Left hindlimb (tissue), 1 donor: ENCODE measurements around the gene ZXDC.

Experiments
- DNase-seq: peaks from one replicate; pipeline ENCODE4 v3.0.0-alpha.2; 2018

The ZXDC gene

DNA sequence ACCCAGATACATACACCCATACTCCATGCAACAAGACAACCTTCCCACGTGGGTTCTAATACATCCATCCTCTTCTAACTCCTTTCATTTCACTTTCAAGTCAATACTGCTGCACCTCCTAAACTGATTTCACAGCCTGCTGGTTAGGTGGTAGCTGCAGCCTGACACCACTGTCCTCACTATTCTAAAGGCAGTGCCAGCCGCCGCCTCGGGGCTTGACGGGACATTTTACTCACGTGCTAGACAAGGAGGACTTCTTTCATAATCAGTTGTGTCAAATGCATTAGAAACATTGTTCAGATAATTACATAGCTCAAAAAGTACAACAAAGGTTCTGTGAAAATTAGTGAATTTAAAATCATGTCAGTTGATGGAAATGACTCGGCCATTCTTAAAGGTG is 35.6 kb upstream of the ZXDC start:
- no peak for DNase-seq

DNA sequence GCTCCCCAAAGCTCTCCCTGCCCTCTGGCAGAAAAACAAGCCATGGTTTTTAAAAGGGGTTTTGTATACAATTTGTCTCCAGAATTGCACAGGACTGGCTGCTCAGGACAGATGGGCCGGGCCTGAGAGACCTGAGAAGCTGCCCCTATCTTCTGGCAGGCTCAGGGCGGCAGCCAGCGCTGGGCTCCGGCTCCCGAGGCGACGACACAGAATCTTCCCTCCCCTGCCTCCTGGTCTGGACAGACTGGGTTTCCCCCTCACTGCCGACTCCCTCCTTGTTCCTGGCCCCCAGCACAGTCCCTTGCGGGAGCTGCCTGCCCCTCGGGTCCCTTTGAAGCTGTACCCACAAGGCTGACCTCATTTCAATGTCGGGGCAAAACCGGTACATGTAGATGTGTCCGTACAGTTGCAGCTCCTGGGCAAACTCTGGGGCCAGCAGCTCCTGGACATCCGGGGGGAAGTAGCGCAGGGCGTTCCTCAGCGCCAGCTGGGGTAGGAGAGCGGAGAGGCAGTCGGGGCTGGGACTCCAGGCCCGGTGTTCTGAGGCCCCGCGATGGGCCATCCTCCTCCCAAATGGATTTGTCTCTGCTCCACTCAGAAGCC is 34.7 kb upstream of the ZXDC start:
- DNase-seq: peak; percentile 24

DNA sequence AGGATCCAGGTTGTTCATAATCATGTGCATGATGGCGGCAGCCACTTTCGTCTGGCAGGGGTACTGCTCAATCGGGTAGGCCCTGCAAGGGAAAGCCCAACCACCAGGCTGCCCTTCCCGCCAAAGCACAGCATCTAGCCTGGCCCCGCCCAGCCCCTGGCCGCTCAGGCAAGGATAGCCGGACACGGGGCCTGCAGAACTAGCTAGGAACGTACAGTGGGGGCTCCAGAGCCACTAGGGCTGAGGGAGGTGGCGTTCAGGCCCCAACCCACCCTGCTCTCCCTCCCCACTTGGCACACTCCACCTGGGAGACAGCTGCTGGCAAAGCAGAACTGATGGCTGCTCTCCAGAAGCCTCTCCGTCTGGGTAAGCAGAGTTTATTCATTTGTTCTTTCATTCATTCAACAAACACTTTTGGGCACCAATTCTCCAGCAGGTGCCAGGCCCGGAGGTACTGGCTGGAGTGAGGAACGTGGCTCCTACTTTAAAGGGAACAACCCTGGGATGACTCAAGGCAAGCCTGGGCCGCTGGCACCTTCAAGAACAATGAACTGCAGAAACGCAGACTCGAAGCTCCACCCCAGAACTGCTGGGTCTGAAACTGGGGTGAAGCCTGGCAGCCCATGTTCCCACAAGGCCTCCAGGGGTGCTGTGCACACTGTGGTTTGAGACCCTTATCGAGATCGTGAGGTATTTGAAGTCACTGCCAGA is 34.1 kb upstream of the ZXDC start:
- DNase-seq: peak; percentile 24

DNA sequence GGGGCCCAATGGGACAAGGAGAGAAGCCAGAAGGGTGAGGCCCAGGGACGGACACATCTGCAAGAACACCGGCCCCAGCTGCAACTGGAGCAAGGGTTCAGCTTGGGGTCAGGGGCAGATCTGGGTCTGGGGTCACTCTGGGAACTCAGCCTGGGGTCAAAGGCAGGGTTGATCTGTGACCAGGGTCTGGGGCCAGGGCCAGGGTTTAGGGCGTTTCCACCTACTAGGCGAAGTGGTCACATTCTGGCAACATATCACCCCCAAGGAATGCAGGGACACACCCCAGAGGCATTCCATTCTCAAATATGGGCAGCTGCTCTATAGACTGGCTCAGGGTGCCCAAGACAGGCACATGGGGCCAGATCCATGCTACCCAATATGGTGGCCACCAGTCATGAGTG is 32.9 kb upstream of the ZXDC start:
- DNase-seq: peak; percentile 24

DNA sequence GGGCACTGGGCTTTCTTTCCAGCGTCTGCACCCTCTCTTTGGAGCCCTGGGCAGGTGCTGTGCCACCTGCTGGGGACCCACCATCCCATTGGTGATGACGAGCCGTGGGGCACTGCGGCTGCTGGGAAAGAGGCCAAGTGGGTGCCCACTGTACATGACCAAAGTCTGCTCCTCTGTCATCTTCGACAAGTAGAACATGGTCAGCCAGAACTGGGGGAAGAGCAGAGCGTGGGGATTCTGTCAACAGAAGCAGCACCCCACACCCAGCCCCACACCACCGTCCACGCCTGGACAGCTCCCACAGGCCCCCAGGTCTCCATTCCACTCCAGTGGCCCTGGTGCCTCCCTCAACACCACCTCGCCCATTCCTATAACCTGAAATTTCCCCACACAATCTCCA is 32.2 kb upstream of the ZXDC start:
- DNase-seq: no peak

DNA sequence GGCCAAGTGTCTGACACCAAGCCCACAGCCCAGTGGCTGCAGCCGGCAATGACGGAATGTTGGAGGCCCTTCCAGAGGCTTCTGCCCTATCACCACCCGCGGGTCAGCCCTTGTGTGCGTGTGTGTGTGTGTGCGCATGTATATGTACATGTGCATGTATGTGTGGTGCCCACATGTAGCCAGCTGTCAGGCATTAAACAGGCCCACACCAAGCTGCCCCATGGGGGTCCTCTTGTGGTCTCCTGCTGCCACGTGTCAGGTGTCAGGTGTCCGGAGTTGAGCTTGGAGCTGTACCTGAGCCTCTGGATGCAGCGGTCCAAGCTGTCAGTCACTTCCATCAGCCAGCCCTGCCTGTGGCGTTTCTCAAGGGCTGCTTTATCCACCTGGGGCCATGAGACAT is 28.0 kb upstream of the ZXDC start:
- DNase-seq: no peak

DNA sequence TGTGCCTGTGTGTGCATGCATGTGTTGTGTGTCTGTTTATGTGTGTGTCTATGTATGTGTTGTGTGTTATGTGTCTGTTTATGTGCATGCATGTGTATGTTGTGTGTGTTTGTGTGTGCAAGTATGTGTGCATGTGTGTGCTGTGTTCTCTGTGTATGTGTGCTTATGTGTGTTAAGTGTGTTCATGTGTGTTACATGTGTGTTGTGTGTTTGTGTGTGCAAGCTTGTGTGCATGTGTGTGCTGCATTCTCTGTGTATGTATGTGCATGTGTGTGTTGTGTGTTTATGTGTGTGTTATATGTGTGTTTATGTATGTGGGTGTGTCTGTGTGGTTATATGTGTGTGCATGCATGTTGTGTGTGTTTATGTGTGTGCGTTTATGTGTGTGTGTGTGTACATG is 27.0 kb upstream of the ZXDC start:
- no peak for DNase-seq

DNA sequence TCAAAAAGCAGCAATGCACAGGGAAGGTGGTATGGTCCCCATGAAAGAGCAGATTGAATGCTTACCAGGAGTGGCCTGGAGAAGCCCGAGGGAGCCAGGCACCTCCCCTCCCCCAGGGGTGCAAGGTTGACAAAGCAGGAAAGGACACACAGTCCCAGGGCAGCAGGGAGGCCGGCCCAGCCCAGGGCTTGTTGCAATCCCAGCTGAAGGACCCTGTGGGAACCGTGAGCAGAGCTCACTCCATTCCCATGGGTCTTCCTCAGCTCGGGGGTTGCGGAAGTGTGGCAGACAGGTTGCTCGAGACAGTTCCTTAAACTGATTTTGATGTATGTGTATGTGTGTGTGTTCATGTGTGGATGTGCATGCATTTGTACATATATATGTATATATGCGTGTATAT is 26.0 kb upstream of the ZXDC start:
- DNase-seq: no peak

DNA sequence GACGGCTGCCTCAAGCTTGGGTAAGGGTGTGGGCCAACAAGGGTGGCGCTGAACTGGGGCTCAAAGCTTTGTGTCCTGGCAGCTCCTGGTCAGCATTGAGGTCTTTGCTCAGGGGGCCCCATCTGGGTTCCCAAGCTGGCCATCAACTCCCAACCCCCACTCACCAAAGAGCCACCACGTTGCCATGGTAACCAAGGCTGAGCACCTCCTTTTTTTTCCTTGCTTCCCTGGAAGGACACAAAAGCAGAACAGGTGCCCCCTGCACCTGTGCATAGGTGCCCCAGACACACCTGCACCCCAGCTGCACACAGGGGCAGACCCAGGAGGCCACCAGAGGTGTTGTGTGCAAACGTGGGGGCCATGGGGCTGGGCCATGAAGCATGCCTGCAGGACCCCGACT is 25.4 kb upstream of the ZXDC start:
- DNase-seq: no peak

DNA sequence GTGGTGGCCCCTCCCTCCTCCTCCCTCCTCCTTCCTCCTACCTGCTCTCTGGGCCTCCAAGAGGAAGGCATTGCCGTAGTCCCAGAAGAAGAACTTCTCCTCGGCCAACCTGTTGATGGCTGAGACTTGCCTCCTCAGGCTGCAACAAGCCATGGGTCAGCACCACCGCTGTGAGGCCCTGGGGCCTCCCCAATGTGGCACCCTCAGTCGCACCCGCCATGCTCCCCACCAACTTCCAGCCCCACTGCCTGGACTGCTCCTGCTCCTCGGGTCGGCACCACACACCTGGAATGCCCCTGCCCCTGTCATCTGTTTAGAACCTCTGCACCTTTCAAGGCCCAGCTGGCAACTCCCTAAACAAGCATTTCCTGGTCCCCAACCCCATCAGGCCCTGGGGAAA is 24.3 kb upstream of the ZXDC start:
- no peak for DNase-seq

DNA sequence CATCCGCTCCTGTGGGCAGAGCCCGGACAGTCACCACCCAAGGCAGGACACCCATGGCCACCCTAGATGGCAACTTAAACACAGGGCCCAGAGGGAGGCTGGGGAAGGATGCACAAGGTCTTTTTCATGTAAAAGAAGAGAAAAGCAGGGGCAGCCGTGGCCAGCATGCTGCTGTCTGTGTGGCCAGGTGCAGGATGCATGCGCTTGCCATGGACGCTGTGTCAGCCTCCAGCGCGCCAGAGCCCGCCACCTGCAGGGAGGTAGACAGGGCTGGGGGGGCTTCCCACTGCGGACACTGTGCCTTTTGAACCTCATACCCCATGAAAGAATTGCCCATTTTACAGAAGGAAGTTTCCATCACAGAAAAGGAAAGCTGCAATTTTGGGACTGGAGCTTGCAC is 23.7 kb upstream of the ZXDC start:
- DNase-seq: no peak

DNA sequence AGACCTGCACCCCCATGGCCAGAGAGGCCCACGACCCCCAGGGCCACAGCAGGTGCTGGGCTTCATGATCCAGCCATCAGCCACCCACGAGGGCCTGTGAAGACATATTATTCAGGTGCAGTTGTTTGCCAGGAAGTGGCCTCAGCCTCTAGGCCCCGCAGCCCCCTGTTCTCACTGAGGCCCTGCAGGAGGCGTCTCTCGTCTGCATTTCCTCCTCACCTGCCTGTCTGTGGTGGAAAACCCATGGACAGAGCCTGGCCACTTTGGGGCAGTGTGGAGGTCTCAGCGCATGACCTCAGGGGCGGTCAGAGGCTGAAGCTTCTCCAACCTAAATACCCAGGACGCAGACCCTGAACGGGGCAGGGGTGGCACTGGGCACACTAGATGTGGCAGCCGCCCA is 23.2 kb upstream of the ZXDC start:
- no peak for DNase-seq

DNA sequence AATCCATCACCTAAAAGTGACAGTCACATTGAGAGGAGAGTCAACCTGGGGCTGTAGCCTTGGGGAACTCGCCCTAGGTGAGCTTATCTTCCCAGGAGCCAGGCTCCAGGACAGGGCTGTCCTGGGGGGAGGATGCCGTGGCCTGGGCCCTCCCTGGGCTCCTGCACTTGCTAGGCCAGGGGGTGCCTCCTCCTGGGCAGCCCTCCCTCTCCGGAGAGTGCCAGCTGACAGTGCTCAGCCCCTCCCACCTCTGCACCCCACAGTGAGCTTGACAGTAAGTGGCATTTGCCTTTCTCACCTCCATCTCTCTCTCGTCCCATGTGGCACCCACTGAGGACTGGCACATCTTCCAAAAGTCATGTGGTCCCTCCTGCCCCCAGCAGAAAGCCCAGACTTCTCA is 22.8 kb upstream of the ZXDC start:
- no peak for DNase-seq

DNA sequence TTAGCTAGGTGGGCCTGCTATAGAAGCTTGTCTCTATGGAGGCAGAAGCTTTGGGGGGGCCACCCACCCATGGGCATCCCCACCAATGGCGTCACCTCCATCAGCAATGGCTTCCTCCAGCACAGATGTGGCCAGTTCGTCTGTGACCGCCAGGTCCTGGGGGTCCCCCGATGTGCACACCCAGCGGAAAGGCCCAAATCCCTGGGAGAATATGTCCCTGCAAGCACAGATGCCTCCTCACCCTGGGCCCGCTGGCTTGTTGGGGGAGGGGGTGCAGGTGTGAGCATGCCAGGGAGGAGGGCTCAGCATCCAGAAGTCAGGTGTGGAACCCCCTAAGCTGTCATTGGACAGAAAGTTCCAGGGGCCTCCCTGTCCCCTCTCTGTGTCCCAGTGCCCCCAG is 22.3 kb upstream of the ZXDC start:
- no peak for DNase-seq

DNA sequence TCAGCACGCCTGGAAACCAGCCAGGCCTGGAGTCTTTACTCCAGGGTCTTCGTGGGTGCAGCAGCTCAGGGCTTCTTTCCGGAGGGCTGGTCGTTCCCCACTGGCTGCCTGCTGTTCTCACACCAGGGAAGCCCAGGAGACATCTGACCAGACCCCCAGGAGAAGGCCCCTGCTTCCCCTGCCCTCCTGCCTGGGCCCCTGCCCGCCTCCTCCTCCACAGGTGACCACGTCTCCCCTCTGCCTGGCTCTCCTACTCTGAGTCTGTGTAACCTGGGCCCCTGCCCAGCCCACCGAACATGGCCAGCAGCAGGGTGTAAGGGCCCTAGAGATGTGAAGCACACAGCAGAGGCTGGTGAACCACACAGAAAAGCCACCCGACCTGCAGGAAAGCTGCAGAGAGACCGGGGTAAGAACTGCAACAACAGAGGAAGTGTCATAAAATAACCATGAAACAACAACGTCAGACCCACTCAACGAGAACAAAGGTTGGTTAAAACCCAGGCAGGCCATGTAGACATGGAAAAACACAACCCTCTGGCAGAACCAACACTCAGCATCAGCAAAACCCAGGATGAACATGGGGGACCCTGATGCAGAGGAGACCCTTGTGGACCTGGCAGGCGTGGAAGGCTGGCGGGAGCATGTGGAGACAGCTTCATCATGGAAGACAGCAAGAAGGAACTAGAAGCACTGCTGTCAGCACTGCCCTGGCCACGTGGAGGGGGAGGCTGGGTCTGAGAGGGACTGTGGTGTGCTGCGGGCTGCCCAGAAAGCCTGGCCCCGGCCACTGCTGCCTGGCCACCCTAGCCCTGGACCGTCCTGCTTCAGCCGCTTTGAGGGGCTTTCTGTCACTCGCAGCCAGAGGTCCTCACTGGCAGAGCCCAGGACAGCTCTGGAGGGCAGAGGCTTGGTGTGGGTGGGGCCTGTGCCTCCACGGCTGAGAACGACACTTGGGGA is 21.5 kb upstream of the ZXDC start:
- no peak for DNase-seq

DNA sequence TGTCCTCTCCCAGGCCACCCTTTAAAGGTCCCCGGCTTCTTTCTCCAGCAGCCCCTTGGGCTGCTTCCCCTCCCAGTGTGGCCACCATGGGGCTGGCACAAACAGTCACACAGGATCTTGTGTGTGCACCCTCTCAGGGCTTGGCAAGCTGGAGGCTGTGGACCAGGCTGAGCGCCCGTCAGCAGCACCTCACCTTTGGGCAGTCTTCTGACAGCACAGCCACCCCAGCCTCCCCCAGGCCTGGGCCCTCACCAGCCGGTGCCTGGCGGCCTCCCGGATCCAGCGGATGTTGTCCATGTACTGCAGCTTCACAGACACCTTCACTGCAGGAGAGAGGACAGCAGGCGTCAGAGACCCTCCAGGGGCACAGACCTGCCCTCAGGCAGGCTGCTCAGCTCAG is 20.1 kb upstream of the ZXDC start:
- DNase-seq: no peak

DNA sequence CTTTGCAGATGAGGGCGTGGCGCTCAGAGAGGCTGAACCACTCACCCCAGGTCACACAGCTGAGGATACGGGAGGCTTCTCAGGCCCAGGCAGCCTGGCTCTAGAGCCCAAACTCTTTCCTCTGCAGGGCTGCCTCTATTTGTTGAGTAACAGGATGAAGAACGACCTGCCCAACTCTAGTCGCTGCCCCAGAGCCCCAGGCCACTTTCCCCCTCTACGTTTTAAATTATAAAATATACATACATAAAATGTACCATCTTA is 19.2 kb upstream of the ZXDC start:
- no peak for DNase-seq

DNA sequence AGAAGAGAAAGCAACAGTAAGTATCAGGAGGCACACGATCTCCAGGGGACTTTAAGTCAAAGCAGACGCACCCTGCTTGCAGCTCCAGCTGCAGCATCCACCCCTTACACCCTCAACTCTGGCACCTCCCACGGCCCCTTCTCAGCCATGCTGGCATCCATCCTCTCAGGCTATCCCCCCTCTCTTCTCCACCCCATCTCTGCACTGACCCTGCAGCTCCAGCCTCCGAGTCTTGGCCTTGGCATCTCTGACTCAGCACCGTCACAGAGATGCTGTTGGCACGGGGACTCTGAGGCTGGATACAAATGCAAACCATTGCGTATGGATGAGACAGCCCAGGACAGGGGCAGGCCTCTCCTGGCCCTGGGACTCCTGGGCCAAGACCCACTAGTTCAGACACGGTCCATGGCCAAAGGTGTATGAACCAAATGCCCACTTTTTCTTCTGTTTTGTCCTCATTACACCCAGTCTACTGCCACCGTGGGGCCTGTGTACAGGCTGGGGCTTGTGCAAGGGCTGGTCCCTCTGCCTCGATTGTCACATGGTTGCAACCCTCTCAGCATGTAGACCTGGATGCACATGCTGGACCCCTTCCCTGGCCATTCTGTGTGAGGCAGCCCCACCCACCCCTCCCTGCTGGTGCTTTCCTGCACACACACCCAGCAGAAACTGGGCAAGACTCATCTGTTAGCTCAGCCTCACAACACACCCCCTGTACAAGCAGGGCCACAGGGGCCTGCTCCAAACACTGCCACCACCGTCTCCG is 18.7 kb upstream of the ZXDC start:
- no peak for DNase-seq

DNA sequence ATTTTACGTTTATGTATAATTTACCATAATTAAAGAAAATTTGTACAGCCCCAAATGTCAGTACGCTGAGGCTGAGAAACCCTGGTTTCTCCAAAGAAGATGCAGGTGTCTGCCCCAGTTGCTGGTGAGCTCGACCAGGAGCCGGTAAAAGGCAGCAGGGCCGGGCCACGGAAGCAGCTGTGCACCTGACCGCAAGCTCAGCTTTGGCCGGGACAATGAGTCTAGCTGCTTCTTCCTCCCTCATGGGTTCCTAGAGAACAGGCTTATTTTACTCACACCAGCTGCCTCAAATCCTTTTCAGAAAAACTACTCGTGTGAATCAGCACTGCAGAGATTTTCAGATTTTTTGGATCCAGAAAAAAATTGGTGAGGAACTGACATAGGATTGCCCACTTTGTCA is 18.0 kb upstream of the ZXDC start:
- no peak for DNase-seq

DNA sequence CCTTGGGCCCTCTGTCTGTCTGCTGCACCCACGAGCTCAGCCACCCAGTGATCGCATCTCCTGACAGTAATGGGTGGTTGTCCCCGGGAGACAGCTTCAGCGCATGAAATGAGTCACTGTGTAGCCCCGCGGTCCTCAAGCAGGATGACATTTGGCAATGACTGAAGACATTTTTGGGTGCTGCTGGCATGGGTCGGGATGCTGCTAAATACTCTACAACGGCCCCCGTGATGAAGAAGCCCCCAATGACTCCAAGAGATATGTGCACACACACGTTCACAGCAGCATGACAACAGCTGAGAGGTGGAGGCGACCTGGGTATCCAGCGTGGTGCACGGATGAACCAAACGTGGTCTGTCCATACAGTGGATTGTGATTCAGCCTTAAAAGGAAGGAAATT is 17.4 kb upstream of the ZXDC start:
- DNase-seq: no peak

DNA sequence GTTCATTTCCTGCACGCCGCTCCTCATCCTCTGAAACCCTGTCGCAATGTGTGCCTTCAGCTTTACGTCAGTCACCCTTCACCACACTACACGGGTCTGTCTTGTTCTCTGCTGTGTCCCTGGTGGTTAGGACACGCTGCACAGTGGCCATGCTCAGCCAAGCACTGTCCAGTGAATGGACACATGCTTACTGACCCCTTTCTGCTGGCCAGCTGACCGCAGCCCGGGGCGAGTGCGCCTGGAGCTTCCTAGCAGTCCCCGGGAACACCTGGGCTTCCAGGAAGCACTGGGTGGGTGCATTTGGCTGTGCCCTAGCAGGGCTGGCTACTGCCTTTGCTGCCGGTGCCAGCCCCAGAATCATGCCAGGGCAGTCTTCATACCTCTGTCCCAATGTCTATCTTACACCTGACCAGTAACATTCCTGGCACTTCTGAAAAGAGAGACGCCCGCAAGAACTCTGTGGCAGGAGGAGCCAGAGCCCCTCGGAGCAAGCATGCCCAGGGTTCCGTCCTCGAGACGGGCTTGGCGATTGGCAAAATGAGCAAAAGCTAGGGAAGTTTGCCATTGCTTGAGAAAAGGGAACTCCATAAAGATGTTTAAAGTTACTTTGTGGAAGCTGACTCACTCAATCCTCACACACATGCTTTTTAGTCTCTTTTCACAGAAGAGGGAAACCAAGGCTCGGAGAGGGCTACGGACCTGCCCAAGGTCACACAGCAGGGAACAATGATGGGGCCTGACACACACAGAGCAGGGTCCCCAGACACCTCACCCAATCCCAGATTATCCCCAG is 15.7 kb upstream of the ZXDC start:
- no peak for DNase-seq

DNA sequence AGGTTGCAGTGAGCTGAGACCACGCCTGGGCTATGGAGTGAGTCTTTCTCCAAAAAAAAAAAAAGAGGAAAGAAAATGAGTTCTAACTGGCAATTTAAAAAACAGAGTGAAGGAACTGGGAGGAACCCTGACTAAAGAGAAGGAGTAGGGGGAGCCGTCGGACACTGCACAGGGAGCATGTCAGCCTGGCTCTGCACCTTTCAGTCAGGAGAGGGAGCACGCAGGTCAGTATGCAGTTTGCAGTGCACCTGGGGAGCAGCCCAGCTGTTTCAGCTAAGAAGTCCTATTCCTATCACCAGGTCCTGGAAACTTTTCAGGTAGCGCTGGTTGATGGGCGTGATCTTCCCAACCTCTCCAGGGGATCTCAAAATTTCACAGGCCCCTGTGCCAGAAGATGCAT is 14.9 kb upstream of the ZXDC start:
- no peak for DNase-seq
